GM12878 (cell line): Measurements from ENCODE around the gene GPR62. TPM values are rescaled to one million over a fixed set of nuclear protein-coding genes. Genes with fewer than 3 reads are reported as not detected.

ENCODE experiments used
- ATAC-seq: fragments of 200-7000 bp; cut with Tn5 transposase; 3 replicates; pipeline ENCODE4 v1.9.1; 2020; ENCODE audit warnings: mild to moderate bottlenecking, moderate library complexity
- BruUV-seq: library from RNA; stranded (reverse); fragments of 400-500 nt; replicated peaks from 2 replicates; lab custom pipeline; 2021; lab: Mats Ljungman, UMichigan
- CTCF ChIA-PET: fragments of 300-600 bp; sonication (Branson Sonifier 250); formaldehyde crosslinking; extraction: SDS; loops from one replicate; lab custom pipeline; 2021; ENCODE audit warnings: inconsistent platforms; lab: Yijun Ruan, JAX
- POLR2A ChIA-PET: fragments of 350-600 bp; formaldehyde crosslinking; extraction: SDS; loops from one replicate; lab custom pipeline; 2021; ENCODE audit warnings: inconsistent platforms; lab: Charles Lee
- RAD21 ChIA-PET: fragments of 300-600 bp; sonication (Branson Sonifier 250); formaldehyde crosslinking; loops from one replicate; lab custom pipeline; 2023; ENCODE audit warnings: antibody characterized with exemption; ENCODE audit not compliant: unreplicated experiment; lab: Charles Lee
- SMC1A ChIA-PET: fragments of 300-600 bp; sonication (Branson Sonifier 250); formaldehyde crosslinking; loops from one replicate; lab custom pipeline; 2023; ENCODE audit not compliant: unreplicated experiment, uncharacterized antibody; lab: Charles Lee
- DNase-seq: peaks from one replicate; pipeline ENCODE4 v3.0.0-alpha.2; 2011; ENCODE audit warnings: low read depth, low spot score
- FAIRE-seq: peaks from 3 replicates; lab custom pipeline; 2011; peaks lifted over from hg19 to GRCh38; lab: Jason Lieb, UNC
- H2AFZ ChIP-seq: 2 replicates; pipeline ENCODE4 v1.6.0; 2011; ENCODE audit warnings: low read depth, low read length, control low read depth; ENCODE audit not compliant: control insufficient read depth
- H3K27ac ChIP-seq: 2 replicates; pipeline ENCODE4 v1.5.1; 2011; ENCODE audit warnings: control low read depth; ENCODE audit not compliant: control insufficient read depth, insufficient read depth
- H3K27me3 ChIP-seq, 2 experiments: replicated peaks in 1 of 2; 2 replicates each; pipeline versions ENCODE4 v1.6.0 to v1.6.1; 2011; ENCODE audit warnings: low read length in 1 of 2; ENCODE audit not compliant: control insufficient read depth in 2 of 2, insufficient read depth in 2 of 2
- H3K36me3 ChIP-seq, 2 experiments: 2 replicates each; pipeline ENCODE4 v1.5.1; 2011; ENCODE audit warnings: low read length in 1 of 2; ENCODE audit not compliant: control insufficient read depth in 2 of 2, insufficient read depth in 2 of 2
- H3K4me1 ChIP-seq: 2 replicates; pipeline ENCODE4 v1.6.1; 2011; ENCODE audit warnings: mild to moderate bottlenecking, low read length, moderate library complexity, mixed read lengths; ENCODE audit not compliant: control insufficient read depth, insufficient read depth
- H3K4me2 ChIP-seq: 2 replicates; pipeline ENCODE4 v1.6.0; 2011; ENCODE audit warnings: control low read depth; ENCODE audit not compliant: control insufficient read depth, insufficient read depth
- H3K4me3 ChIP-seq: fragments of 200-600 bp; sonication (generic); 2 replicates; pipeline ENCODE4 v1.5.1; 2016
- H3K79me2 ChIP-seq: 2 replicates; pipeline ENCODE4 v1.6.0; 2011; ENCODE audit warnings: low read length; ENCODE audit not compliant: control insufficient read depth, insufficient read depth
- H3K9ac ChIP-seq: 2 replicates; pipeline ENCODE4 v1.8.0; 2011; ENCODE audit warnings: low read length, control low read depth, mixed read lengths; ENCODE audit not compliant: control insufficient read depth, insufficient read depth
- H3K9me3 ChIP-seq: replicated peaks from 3 replicates; pipeline ENCODE4 v1.5.1; 2011; ENCODE audit warnings: mild to moderate bottlenecking, low read length; ENCODE audit not compliant: control insufficient read depth, insufficient read depth
- H4K20me1 ChIP-seq: 2 replicates; pipeline ENCODE4 v1.6.0; 2011; ENCODE audit not compliant: control insufficient read depth, insufficient read depth
- GABPA ChIP-seq: IDR thresholded peaks from 2 replicates; pipeline ENCODE4 v1.6.1; 2014; ENCODE audit warnings: antibody characterized with exemption, low read depth, mild to moderate bottlenecking, inconsistent platforms
- IKZF1 ChIP-seq: fragments of 450-650 bp; conservative IDR thresholded peaks from 2 replicates; pipeline ENCODE4 v1.6.1; 2017; ENCODE audit warnings: antibody characterized with exemption, mild to moderate bottlenecking
- IKZF2 ChIP-seq, 2 experiments: fragments of 450-650 bp; IDR thresholded peaks; 2 replicates each; pipeline ENCODE4 v1.6.1; 2017; ENCODE audit warnings: mild to moderate bottlenecking in 2 of 2, moderate library complexity in 2 of 2
- IRF4 ChIP-seq: IDR thresholded peaks from 2 replicates; pipeline ENCODE4 v1.6.1; 2011; ENCODE audit warnings: low read depth, low read length
- MAX ChIP-seq: IDR thresholded peaks from 2 replicates; pipeline ENCODE4 v1.6.1; 2012; ENCODE audit warnings: low read depth, low read length, improper control_type of control experiment
- MTA2 ChIP-seq: fragments of 450-650 bp; IDR thresholded peaks from 2 replicates; pipeline ENCODE4 v1.6.1; 2016; ENCODE audit warnings: low read depth, mild to moderate bottlenecking, moderate library complexity
- MTA3 ChIP-seq: IDR thresholded peaks from 2 replicates; pipeline ENCODE4 v1.6.1; 2012; ENCODE audit warnings: low read length, inconsistent platforms, borderline replicate concordance
- ZBTB11 ChIP-seq: fragments of 450-650 bp; formaldehyde crosslinking; IDR thresholded peaks from 2 replicates; pipeline ENCODE4 v1.5.0; 2022; ENCODE audit warnings: mild to moderate bottlenecking, missing genetic modification characterization
- in situ Hi-C: fragments of 300-500 bp; cut with MboI; formaldehyde crosslinking; loops from 9 replicates; pipeline ENCODE4 v1.14.3; 2018; ENCODE audit warnings: mixed read lengths
- intact Hi-C: fragments of 100-400 bp; cut with micrococcal nuclease; formaldehyde crosslinking; loops from one replicate; pipeline ENCODE4 v1.14.2; 2022; ENCODE audit not compliant: unreplicated experiment
- polyA plus RNA-seq, 11 experiments: library from polyadenylated mRNA; depleted of rRNA in 4 of 11; unstranded in 6 of 11; stranded (reverse) in 5 of 11; fragments of >200 nt; fragmentation: Nextera tagmentation in 4 of 11; fragmentation: Illumina TruSeq in 1 of 11; extraction: Ambion mirVana in 4 of 11; extraction: Trizol in 1 of 11; gene quantifications; 1 replicate in 1 of 11; 2 replicates in 10 of 11; pipeline versions ENCODE4 v1.2.1 to v1.2.3, GENCODE V29; 2011 to 2016; ENCODE audit warnings: inconsistent platforms in 2 of 11, missing spikeins in 2 of 11, low read depth in 1 of 11
- total RNA-seq, 4 experiments: library from RNA; depleted of rRNA in 3 of 4; stranded (reverse); fragments of >200 nt in 3 of 4; fragmentation: Illumina TruSeq in 1 of 4; extraction: Trizol in 1 of 4; gene quantifications; 2 replicates each; pipeline versions ENCODE4 v1.2.1 to v1.2.3, GENCODE V29; 2013 to 2021
- TF ChIP-seq, protein P1 (sequence below): IDR thresholded peaks from 2 replicates; pipeline ENCODE4 v1.6.1; 2011; ENCODE audit warnings: borderline replicate concordance, low read depth, mild to moderate bottlenecking, moderate library complexity, mixed read lengths, low read length; ENCODE audit not compliant: insufficient read depth; ENCODE audit errors: extremely low read length

The GPR62 gene
- total and polyA plus RNA-seq, 10 of the 15 experiments (the other 5 are each of a cell fraction or from before 2014, with no cell fraction given), result not detected

DNA sequence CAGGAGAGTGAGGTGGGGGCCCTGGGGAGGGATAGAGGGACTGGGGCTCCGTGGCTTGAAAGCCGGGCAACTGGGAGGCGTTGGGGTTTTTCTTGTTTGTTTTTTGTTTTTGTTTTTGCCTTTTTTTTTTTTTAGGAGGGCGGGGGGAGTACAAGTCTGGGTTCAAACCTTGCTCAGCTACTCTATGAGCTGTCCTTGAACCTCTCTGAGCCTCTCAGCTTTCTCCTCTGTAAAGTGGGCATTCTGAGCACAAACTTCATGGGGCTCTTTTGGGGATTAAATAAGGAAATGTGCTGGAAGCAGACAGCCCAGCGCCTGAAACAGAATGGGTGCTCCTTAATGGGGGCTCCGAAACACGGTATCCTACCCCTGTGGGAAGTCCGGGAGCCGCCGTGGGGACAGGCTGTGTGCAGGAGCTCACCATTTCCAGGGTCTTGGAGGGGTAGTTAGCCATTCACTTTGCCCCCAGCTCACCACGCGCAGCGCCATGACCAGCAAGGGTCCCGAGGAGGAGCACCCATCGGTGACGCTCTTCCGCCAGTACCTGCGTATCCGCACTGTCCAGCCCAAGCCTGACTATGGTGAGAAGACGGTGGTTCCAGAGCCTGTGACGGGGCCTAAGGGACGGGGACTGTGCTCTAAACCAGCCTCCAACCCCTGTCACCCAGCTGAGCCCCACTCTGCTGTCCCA is 28.5 kb downstream of the GPR62 start (continued):
- TF ChIP-seq, protein P1, sequence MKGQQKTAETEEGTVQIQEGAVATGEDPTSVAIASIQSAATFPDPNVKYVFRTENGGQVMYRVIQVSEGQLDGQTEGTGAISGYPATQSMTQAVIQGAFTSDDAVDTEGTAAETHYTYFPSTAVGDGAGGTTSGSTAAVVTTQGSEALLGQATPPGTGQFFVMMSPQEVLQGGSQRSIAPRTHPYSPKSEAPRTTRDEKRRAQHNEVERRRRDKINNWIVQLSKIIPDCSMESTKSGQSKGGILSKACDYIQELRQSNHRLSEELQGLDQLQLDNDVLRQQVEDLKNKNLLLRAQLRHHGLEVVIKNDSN, result no peak
- TF ChIP-seq ZBTB11 (no peak), IRF4 (no peak), IKZF1 (no peak), GABPA (no peak), MTA2 (no peak)

DNA sequence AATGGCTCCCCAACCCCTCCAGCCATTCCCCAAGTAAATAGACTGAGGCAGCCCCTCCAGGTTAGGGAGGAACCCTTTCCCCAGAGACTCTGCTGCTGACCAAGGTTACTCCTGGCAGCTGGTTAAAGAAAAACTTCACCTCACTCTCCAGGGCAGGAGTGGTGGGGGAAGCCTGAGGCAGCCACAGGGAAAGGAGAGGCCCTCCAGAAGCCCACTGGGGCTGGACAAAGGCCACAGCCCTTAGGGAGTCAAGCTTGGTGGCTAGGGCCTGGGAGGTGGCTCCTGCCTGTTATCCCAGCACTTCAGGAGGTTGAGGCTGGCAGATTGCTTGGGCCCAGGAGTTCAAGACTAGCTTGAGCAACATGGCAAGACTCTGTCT is 29.1 kb downstream of the GPR62 start:
- Histone ChIP-seq H3K4me3 (no peak overlapping the region), H3K9ac (no peak overlapping the region), H3K79me2 (peaks cover 3% of the 10 kb centered on the region), H4K20me1 (no peaks in the 10 kb centered on the region), H3K27me3 (no peaks in the 10 kb centered on the region), H3K9me3 (no peaks in the 10 kb centered on the region), H2AFZ (no peak overlapping the region), H3K27ac (no peak overlapping the region), H3K4me1 (peaks cover 8% of the 10 kb centered on the region), H3K36me3 (no peaks in the 10 kb centered on the region), H3K4me2 (peak overlapping the region; percentile 96; the same call in 1 of the 2 replicates)
- ChIA-PET SMC1A (interaction anchor here (1.4 to 2.8 kb wide), 2 partner anchors 10 to 11 kb away, joined by 12 to 17 read pairs; partner anchors contain the start of genes ABHD14A, ABHD14B and RPL29), POLR2A (interaction anchor here (0.9 to 4.0 kb wide), 3 partner anchors 10 to 1417 kb away, joined by 3 to 30 read pairs (median 28); partner anchors contain the start of genes ABHD14A, ABHD14B, C3orf18 and RPL29), RAD21 (interaction anchor here (2.9 to 3.3 kb wide), 2 partner anchors 10 to 42 kb away, joined by 24 to 30 read pairs; partner anchors contain the start of genes ABHD14A, ABHD14B, PARP3 and RRP9), CTCF (interaction anchor here (0.6 to 4.6 kb wide), 4 partner anchors 11 to 428 kb away, joined by 4 to 56 read pairs (median 19); partner anchors contain the start of genes ABHD14A, ABHD14B, PARP3 and RRP9)
- no peak for FAIRE-seq
- in situ Hi-C loops, result no loop called here
- TF ChIP-seq IKZF2 (IDR thresholded peaks at IDR 0.05), result no peak
- TF ChIP-seq MAX, result no peak
- no peak for TF ChIP-seq MTA3
- no peak for DNase-seq
- no peak for ATAC-seq
- intact Hi-C loops, result no loop called here
- no TSS peak for BruUV-seq
